ENCODE measurements around the gene OR56A5.

GRCh38 chr11:5937868-5938602, 30.3 kb downstream of the OR56A5 start:
- no peak for TF ChIP-seq POLR2A (IDR thresholded peaks at IDR 0.05)
- TF ChIP-seq CTCF (IDR thresholded peaks at IDR 0.05) = no peak

All from stomach (tissue), 4 donors.